Calu3 (cell line): ENCODE measurements around the gene ATOH8. TPM values are rescaled to one million over a fixed set of nuclear protein-coding genes. Genes with fewer than 3 reads are reported as not detected.

Experiments
- BruUV-seq: library from RNA; stranded (reverse); fragments of 400-500 nt; replicated peaks from 2 replicates; lab custom pipeline; 2021; lab: Mats Ljungman, UMichigan
- CTCF ChIA-PET: fragments of 300-600 bp; sonication (Branson Sonifier 250); formaldehyde crosslinking; loops from one replicate; lab custom pipeline; 2022; ENCODE audit warnings: antibody characterized with exemption; lab: Charles Lee
- DNase-seq: peaks from one replicate; pipeline ENCODE4 v3.0.0; 2022
- H3K27ac Mint-ChIP-seq: one replicate; pipeline ENCODE4 v1.8.0; 2022; ENCODE audit warnings: mixed read lengths; ENCODE audit not compliant: unreplicated experiment
- H3K27me3 Mint-ChIP-seq: one replicate; pipeline ENCODE4 v1.8.0; 2022; ENCODE audit warnings: mixed read lengths; ENCODE audit not compliant: unreplicated experiment
- H3K36me3 Mint-ChIP-seq: one replicate; pipeline ENCODE4 v1.8.0; 2022; ENCODE audit warnings: mild to moderate bottlenecking, moderate library complexity, mixed read lengths; ENCODE audit not compliant: insufficient read depth, unreplicated experiment
- H3K4me1 Mint-ChIP-seq: one replicate; pipeline ENCODE4 v1.8.0; 2022; ENCODE audit warnings: mild to moderate bottlenecking, low read depth, mixed read lengths; ENCODE audit not compliant: unreplicated experiment
- H3K4me3 Mint-ChIP-seq: one replicate; pipeline ENCODE4 v1.8.0; 2022; ENCODE audit warnings: mild to moderate bottlenecking, low read depth, moderate library complexity, mixed read lengths; ENCODE audit not compliant: unreplicated experiment
- H3K9me3 Mint-ChIP-seq: one replicate; pipeline ENCODE4 v1.8.0; 2022; ENCODE audit warnings: low read depth, mixed read lengths; ENCODE audit not compliant: unreplicated experiment
- intact Hi-C: fragments of 100-400 bp; cut with micrococcal nuclease; formaldehyde crosslinking; loops from one replicate; pipeline ENCODE4 v1.10.0; 2022; ENCODE audit not compliant: unreplicated experiment
- total RNA-seq: library from RNA; stranded (reverse); gene quantifications from 2 replicates; pipeline ENCODE4 v1.2.3, GENCODE V29; 2022
- TF ChIP-seq, protein P1 (sequence below): fragments of 200-600 bp; IDR thresholded peaks from one replicate; pipeline ENCODE4 v1.8.0; 2022; ENCODE audit warnings: antibody characterized with exemption; ENCODE audit not compliant: unreplicated experiment

The ATOH8 gene
- total RNA-seq, 1 experiment from 2014 or later, result 0.19 TPM

DNA sequence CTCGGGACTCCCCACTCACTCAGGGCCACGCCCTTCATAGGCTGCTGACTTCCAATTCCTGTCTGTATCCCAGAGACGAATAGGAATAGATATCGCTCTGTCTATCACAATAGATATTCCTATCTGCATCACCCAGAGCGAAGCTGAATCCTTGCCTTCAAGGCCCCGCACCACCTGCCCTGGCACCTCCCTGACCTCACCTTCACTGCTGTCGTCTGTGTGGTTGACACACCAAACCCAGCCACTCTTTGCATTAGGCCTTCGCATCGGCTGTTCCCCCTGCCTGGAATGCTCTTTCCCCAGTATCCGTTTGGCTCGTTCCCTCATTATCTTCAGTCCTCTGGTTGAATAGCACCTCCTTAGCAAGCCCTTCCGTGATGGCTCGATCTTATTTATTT is 43.5 kb downstream of the ATOH8 start:
- BruUV-seq, result no TSS peak
- no peaks in the 10 kb centered on the region for H3K9me3 Mint-ChIP-seq
- peaks cover 31% of the 10 kb centered on the region for H3K4me1 Mint-ChIP-seq
- intact Hi-C loops, result no loop called here
- CTCF ChIA-PET, result no interaction called here
- no peaks in the 10 kb centered on the region for H3K36me3 Mint-ChIP-seq
- DNase-seq, result no peak
- H3K27me3 Mint-ChIP-seq, result no peaks in the 10 kb centered on the region
- no peak overlapping the region for H3K4me3 Mint-ChIP-seq
- TF ChIP-seq, protein P1, sequence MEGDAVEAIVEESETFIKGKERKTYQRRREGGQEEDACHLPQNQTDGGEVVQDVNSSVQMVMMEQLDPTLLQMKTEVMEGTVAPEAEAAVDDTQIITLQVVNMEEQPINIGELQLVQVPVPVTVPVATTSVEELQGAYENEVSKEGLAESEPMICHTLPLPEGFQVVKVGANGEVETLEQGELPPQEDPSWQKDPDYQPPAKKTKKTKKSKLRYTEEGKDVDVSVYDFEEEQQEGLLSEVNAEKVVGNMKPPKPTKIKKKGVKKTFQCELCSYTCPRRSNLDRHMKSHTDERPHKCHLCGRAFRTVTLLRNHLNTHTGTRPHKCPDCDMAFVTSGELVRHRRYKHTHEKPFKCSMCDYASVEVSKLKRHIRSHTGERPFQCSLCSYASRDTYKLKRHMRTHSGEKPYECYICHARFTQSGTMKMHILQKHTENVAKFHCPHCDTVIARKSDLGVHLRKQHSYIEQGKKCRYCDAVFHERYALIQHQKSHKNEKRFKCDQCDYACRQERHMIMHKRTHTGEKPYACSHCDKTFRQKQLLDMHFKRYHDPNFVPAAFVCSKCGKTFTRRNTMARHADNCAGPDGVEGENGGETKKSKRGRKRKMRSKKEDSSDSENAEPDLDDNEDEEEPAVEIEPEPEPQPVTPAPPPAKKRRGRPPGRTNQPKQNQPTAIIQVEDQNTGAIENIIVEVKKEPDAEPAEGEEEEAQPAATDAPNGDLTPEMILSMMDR, result no peak
- no peak overlapping the region for H3K27ac Mint-ChIP-seq

DNA sequence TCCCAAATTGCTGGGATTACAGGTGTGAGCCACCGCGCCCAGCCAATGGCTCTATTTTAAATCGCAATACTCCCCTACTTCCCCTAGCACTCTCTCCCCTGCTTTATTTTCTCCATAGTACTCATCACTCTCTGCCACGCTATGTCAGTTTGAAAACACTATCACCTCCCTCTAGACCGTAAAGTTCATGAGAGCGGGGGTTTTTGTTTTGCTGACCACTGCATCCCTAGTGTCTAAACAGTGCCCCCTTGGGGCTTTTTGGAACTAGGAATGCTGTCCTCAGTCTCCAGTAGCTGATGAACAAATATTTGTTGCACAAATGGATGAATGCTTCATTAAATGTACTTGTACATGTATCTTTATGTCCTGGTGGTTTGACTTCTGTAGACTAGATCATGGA is 44.1 kb downstream of the ATOH8 start:
- Mint-ChIP-seq H3K9me3 (no peaks in the 10 kb centered on the region), H3K36me3 (no peaks in the 10 kb centered on the region), H3K4me1 (peaks cover 24% of the 10 kb centered on the region), H3K27me3 (no peaks in the 10 kb centered on the region), H3K27ac (no peak overlapping the region), H3K4me3 (no peak overlapping the region)
- intact Hi-C loops, result no loop called here
- TF ChIP-seq, protein P1, result no peak
- CTCF ChIA-PET, result interaction anchor here (1.0 kb wide), 2 partner anchors 26 to 160 kb away, joined by 3 to 6 read pairs; no protein-coding TSS in a partner anchor
- BruUV-seq, result no TSS peak
- no peak for DNase-seq

DNA sequence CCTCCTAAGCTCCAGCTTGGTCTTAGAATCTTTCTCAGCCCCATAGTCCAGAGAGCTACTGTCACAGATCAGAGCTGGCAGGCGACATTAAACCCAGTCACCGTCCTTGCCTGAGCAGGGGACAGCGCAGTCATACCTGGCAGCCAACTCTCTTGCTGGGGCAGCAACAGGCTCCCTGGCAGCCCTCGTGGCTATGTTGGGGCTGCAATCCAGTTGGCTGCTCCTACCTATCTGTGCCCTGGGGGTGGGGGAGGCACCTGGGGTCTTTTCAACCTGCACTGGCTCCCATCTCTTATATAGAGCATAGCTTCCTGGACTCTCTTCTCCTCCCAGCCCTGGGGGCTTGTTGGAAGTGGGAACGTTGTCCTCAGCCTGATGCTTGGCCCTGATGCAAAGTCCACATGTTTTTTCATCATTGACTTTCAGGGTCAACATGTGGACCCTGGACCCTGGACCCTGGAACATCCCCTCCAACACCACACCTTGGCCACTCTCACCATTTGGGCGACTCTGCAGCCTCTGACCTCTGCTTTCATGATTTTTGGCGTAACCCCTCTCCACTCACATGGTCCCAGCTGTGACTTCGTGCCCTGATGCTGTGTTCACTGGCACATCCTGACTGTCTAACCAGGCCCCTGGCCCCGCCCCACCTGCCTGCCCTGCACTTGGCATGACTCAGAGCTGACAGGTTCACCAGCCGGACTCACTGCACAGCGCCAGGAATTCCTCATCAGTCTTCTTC is 45.6 kb downstream of the ATOH8 start:
- TF ChIP-seq, protein P1, result no peak
- Mint-ChIP-seq H3K27me3 (no peaks in the 10 kb centered on the region), H3K27ac (no peak overlapping the region), H3K36me3 (no peaks in the 10 kb centered on the region), H3K4me3 (no peak overlapping the region), H3K4me1 (peaks cover 23% of the 10 kb centered on the region), H3K9me3 (no peaks in the 10 kb centered on the region)
- intact Hi-C loops, result no loop called here
- CTCF ChIA-PET, result interaction anchor here (0.6 to 1.3 kb wide), 6 partner anchors 9 to 575 kb away, joined by 3 to 6 read pairs (median 4); no protein-coding TSS in a partner anchor
- no TSS peak for BruUV-seq
- peak; percentile 85 for DNase-seq

DNA sequence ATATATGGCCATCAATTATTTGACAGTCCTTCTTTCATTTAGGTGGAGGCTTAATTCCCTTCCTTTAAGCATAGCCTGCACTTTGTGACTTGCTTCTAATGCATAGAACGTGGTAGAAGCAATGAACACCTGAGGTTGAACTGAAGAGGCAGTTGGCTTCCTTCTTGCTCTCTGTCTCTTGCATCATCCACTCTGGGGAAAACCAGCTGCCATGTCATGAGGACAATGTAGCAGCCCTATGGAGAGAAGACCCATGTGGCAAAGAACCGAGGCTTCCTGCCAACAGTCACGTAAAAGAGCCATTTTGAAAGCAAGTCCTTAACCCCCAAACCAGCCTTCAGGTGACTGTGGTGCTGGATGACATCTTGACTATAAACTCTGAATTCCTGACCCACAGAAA is 46.8 kb downstream of the ATOH8 start:
- CTCF ChIA-PET, result no interaction called here
- intact Hi-C loops, result no loop called here

More for the DNA sequence above, 46.8 kb downstream of the ATOH8 start:
- no peaks in the 10 kb centered on the region for H3K9me3 Mint-ChIP-seq
- no peak overlapping the region for H3K27ac Mint-ChIP-seq
- DNase-seq, result no peak
- no TSS peak for BruUV-seq
- TF ChIP-seq, protein P1, result no peak
- H3K4me1 Mint-ChIP-seq, result peaks cover 25% of the 10 kb centered on the region
- no peak overlapping the region for H3K4me3 Mint-ChIP-seq
- no peaks in the 10 kb centered on the region for H3K27me3 Mint-ChIP-seq
- no peaks in the 10 kb centered on the region for H3K36me3 Mint-ChIP-seq
